Smooth muscle cell (in vitro differentiated cells): ENCODE results near the gene FLVCR2. TPM values are rescaled to one million over a fixed set of nuclear protein-coding genes. Genes with fewer than 3 reads are reported as not detected.
A peak's percentile ranks its signal among the peaks of the same experiment; 100 is the strongest.

Experiments used
- DNase-seq: peaks from one replicate; lab custom pipeline; 2025; ENCODE audit not compliant: unreplicated experiment; lab: John Stamatoyannopoulos, UW
- H2AFZ ChIP-seq: fragments of 200-600 bp; sonication (generic); 2 replicates; pipeline ENCODE4 v1.6.0; 2016; ENCODE audit warnings: antibody characterized with exemption, low read depth, mild to moderate bottlenecking
- H3F3A ChIP-seq: fragments of 200-600 bp; sonication (generic); 2 replicates; pipeline ENCODE4 v1.6.0; 2017; ENCODE audit warnings: antibody characterized with exemption, low read depth
- H3K27ac ChIP-seq: fragments of 200-600 bp; sonication (generic); 2 replicates; pipeline ENCODE4 v1.5.1; 2016; ENCODE audit warnings: low read depth, mild to moderate bottlenecking
- H3K27me3 ChIP-seq: fragments of 200-600 bp; sonication (generic); 2 replicates; pipeline ENCODE4 v1.6.1; 2016; ENCODE audit warnings: low read depth, mild to moderate bottlenecking
- H3K36me3 ChIP-seq: fragments of 200-600 bp; sonication (generic); 2 replicates; pipeline ENCODE4 v1.5.1; 2016; ENCODE audit warnings: low read depth
- H3K4me1 ChIP-seq: fragments of 200-600 bp; sonication (generic); 2 replicates; pipeline ENCODE4 v1.5.1; 2016; ENCODE audit warnings: low read depth
- H3K4me2 ChIP-seq: fragments of 200-600 bp; sonication (generic); 2 replicates; pipeline ENCODE4 v1.6.0; 2016; ENCODE audit warnings: mild to moderate bottlenecking
- H3K4me3 ChIP-seq: fragments of 200-600 bp; sonication (generic); 2 replicates; pipeline ENCODE4 v1.5.1; 2016; ENCODE audit warnings: mild to moderate bottlenecking
- H3K79me2 ChIP-seq: fragments of 200-600 bp; sonication (generic); 2 replicates; pipeline ENCODE4 v1.6.0; 2016; ENCODE audit warnings: low read depth, mild to moderate bottlenecking
- H3K9ac ChIP-seq: fragments of 200-600 bp; sonication (generic); 2 replicates; pipeline ENCODE4 v1.6.0; 2016; ENCODE audit warnings: low read depth
- H3K9me3 ChIP-seq: fragments of 200-600 bp; sonication (generic); replicated peaks from 2 replicates; pipeline ENCODE4 v1.5.1; 2016; ENCODE audit warnings: low read depth
- H4K20me1 ChIP-seq: fragments of 200-600 bp; sonication (generic); 2 replicates; pipeline ENCODE4 v1.6.0; 2016; ENCODE audit warnings: low read depth
- CTCF ChIP-seq: fragments of 200-600 bp; sonication (generic); IDR thresholded peaks from 2 replicates; pipeline ENCODE4 v1.5.1; 2017; ENCODE audit warnings: borderline replicate concordance, mild to moderate bottlenecking, antibody characterized with exemption; ENCODE audit not compliant: insufficient read depth, poor library complexity, severe bottlenecking
- WGBS: methylation state at CpG from one replicate; pipeline ENCODE4 v1.1.7; 2016; ENCODE audit warnings: low lambda C conversion rate; 5-methylcytosine and 5-hydroxymethylcytosine counted together
- polyA plus RNA-seq: library from polyadenylated mRNA; unstranded; fragments of >200 nt; fragmentation: Nextera tagmentation; extraction: Ambion mirVana; gene quantifications from 2 replicates; pipeline ENCODE4 v1.2.1, GENCODE V29; 2016
- total RNA-seq: library from RNA; depleted of rRNA; stranded (reverse); fragments of >200 nt; gene quantifications from 2 replicates; pipeline ENCODE4 v1.2.3, GENCODE V29; 2014

Gene FLVCR2
- total and polyA plus RNA-seq, 2 experiments from 2014 or later, result 3.0 to 13.3 TPM

GRCh38 chr14:75649773-75650172 is 71.4 kb downstream of the FLVCR2 start:
- Histone ChIP-seq H4K20me1 (no peaks in the 10 kb centered on the region), H3K9ac (no peak overlapping the region), H3K36me3 (peaks cover 7% of the 10 kb centered on the region), H3F3A (no peaks in the 10 kb centered on the region), H2AFZ (no peak overlapping the region), H3K79me2 (no peaks in the 10 kb centered on the region), H3K4me2 (no peak overlapping the region), H3K27ac (peak overlapping the region; percentile 71), H3K4me1 (no peaks in the 10 kb centered on the region), H3K9me3 (no peaks in the 10 kb centered on the region), H3K27me3 (no peaks in the 10 kb centered on the region), H3K4me3 (no peak overlapping the region)
- 92% methylated on average over 1 of the region's 1 CpG for WGBS
- no peak for DNase-seq
- TF ChIP-seq CTCF, result no peak

GRCh38 chr14:75650253-75651058 is 72.0 kb downstream of the FLVCR2 start:
- peaks cover 7% of the 10 kb centered on the region for H3K36me3 ChIP-seq

DNA sequence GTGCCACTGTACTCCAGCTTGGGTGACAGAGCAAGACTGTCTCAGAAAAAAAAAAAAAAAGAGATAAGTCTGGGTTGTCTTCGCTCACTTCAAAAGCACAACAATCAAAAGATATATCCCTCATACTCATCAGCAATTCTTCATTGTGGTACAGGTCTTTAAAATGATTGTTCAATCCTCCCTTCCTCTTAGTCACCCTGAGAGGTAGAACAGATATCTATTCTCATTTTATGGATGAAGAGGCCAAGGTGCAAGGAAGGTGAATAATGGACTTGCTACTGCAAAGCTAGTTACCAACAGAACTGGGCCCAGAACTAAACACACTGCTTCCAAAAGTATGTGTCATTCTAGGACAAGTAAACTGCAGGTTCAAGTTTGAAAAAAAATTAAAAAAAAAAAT is 75.1 kb downstream of the FLVCR2 start:
- Histone ChIP-seq H3K9ac (no peak overlapping the region), H3K4me2 (no peak overlapping the region), H3K27me3 (no peaks in the 10 kb centered on the region), H3K27ac (no peak overlapping the region), H3K9me3 (no peaks in the 10 kb centered on the region), H3K4me3 (no peak overlapping the region), H3K79me2 (no peaks in the 10 kb centered on the region), H2AFZ (no peak overlapping the region), H3F3A (no peaks in the 10 kb centered on the region), H4K20me1 (no peaks in the 10 kb centered on the region), H3K36me3 (peaks cover 7% of the 10 kb centered on the region), H3K4me1 (no peaks in the 10 kb centered on the region)
- 100% methylated on average over 1 of the region's 1 CpG for WGBS
- no peak for DNase-seq
- no peak for TF ChIP-seq CTCF

More at GRCh38 chr14:75650253-75651058, 72.0 kb downstream of the FLVCR2 start:
- no peak overlapping the region for H3K4me3 ChIP-seq
- H2AFZ ChIP-seq, result no peak overlapping the region
- H3K9ac ChIP-seq, result no peak overlapping the region
- no peak for TF ChIP-seq CTCF
- DNase-seq, result no peak
- H3K4me1 ChIP-seq, result no peaks in the 10 kb centered on the region
- H4K20me1 ChIP-seq, result no peaks in the 10 kb centered on the region
- H3F3A ChIP-seq, result no peaks in the 10 kb centered on the region
- no peaks in the 10 kb centered on the region for H3K79me2 ChIP-seq
- no peaks in the 10 kb centered on the region for H3K27me3 ChIP-seq
- no peak overlapping the region for H3K4me2 ChIP-seq
- H3K27ac ChIP-seq, result no peak overlapping the region
- 91% methylated on average over 5 of the region's 5 CpGs for WGBS
- no peaks in the 10 kb centered on the region for H3K9me3 ChIP-seq

- TF ChIP-seq CTCF, result peak; percentile 90
- Histone ChIP-seq H4K20me1 (no peaks in the 10 kb centered on the region), H3K36me3 (peaks cover 7% of the 10 kb centered on the region), H3F3A (no peaks in the 10 kb centered on the region), H3K27me3 (no peaks in the 10 kb centered on the region), H3K4me1 (no peaks in the 10 kb centered on the region), H3K79me2 (no peaks in the 10 kb centered on the region), H2AFZ (no peak overlapping the region), H3K4me2 (no peak overlapping the region), H3K9ac (no peak overlapping the region), H3K4me3 (no peak overlapping the region), H3K9me3 (no peaks in the 10 kb centered on the region), H3K27ac (no peak overlapping the region)
- WGBS, result 16% methylated on average over 4 of the region's 4 CpGs
- peak; percentile 39 for DNase-seq
Measured at GRCh38 chr14:75654127-75654732, 75.8 kb downstream of the FLVCR2 start.
